Upper lobe of left lung (tissue), 4 donors: ENCODE results near the gene CNOT4.

Source experiments
- CTCF ChIP-seq, 6 experiments: fragments of 450-650 bp in 4 of 6; fragments of 200-600 bp in 2 of 6; sonication (generic) in 2 of 6; IDR thresholded peaks; one replicate each; pipeline ENCODE4 v1.5.1; 2016 to 2019; ENCODE audit warnings: antibody characterized with exemption in 6 of 6
- EP300 ChIP-seq, 4 donors: sonication (generic); formaldehyde crosslinking; IDR thresholded peaks; one replicate each; pipeline ENCODE4 v1.5.1; 2017; ENCODE audit warnings: antibody characterized with exemption in 4 of 4, control low read depth in 2 of 4
- POLR2A ChIP-seq, 4 donors: fragments of 450-650 bp; IDR thresholded peaks; one replicate each; pipeline ENCODE4 v1.5.1; 2016 to 2017; ENCODE audit warnings: antibody characterized with exemption in 4 of 4, mild to moderate bottlenecking in 2 of 4
- POLR2AphosphoS5 ChIP-seq, 2 donors: sonication (generic); formaldehyde crosslinking; IDR thresholded peaks; one replicate each; pipeline ENCODE4 v1.5.1; 2017; ENCODE audit warnings: antibody characterized with exemption in 2 of 2

DNA sequence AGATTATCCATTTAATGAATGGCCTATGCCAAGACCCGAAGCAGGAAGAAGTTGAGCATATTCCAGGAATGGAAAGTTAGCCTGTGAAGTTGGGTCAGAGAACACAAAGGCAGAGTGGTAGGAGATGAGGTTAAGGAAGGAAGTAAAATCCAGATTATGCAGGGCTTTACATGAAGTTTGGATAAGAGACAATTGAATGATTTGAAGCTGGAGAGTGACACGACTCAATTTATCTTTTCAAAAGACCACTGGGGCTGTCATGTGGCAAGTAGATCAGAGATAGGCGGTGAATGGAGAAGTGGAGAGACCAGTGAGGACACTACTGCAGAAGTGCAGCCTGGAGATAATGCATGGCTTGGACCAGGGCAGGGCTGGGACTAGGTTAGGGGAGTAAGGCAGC is 7.2 kb upstream of the CNOT4 start:
- TF ChIP-seq CTCF (IDR thresholded peaks at IDR 0.05) = no peak
- TF ChIP-seq POLR2A (IDR thresholded peaks at IDR 0.05) = no peak
- TF ChIP-seq POLR2AphosphoS5 (IDR thresholded peaks at IDR 0.05) = no peak
- no peak for TF ChIP-seq EP300 (IDR thresholded peaks at IDR 0.05)
